Activated naive CD4-positive, alpha-beta T cell treated with anti-CD3 and anti-CD28 coated beads for 36 hours (primary cell): ENCODE results near the gene SCYGR3. TPM values are rescaled to one million over a fixed set of nuclear protein-coding genes. Genes with fewer than 3 reads are reported as not detected.
"Not testable (repeated sequence)": the region's sequence is repeated elsewhere in the genome, so short reads cannot be mapped to it uniquely, and the experiment has no call there.

Experiments used
- CTCF ChIA-PET: fragments of 350-600 bp; sonication (Branson Sonifier 250); formaldehyde crosslinking; loops from one replicate; lab custom pipeline; 2021; ENCODE audit warnings: antibody characterized with exemption; lab: Charles Lee
- DNase-seq: peaks from one replicate; pipeline ENCODE4 v3.0.0-alpha.2; 2020
- H3K27ac Mint-ChIP-seq: one replicate; pipeline ENCODE4 v1.8.0; 2021; ENCODE audit warnings: mild to moderate bottlenecking, mixed read lengths
- H3K27me3 Mint-ChIP-seq: one replicate; pipeline ENCODE4 v1.8.0; 2021; ENCODE audit warnings: low read depth, mixed read lengths
- H3K36me3 Mint-ChIP-seq: one replicate; pipeline ENCODE4 v1.8.0; 2021; ENCODE audit warnings: low read depth, mixed read lengths
- H3K4me1 Mint-ChIP-seq: one replicate; pipeline ENCODE4 v1.8.0; 2021; ENCODE audit warnings: low read depth, mixed read lengths
- H3K4me3 Mint-ChIP-seq: one replicate; pipeline ENCODE4 v1.8.0; 2021; ENCODE audit warnings: mild to moderate bottlenecking, moderate library complexity, mixed read lengths
- H3K9me3 Mint-ChIP-seq: one replicate; pipeline ENCODE4 v1.8.0; 2021; ENCODE audit warnings: mixed read lengths
- intact Hi-C: fragments of 100-400 bp; cut with micrococcal nuclease; formaldehyde crosslinking; loops from one replicate; pipeline ENCODE4 v1.15.1; 2023
- total RNA-seq, 2 experiments: library from RNA; stranded (reverse); gene quantifications; one replicate each; pipeline ENCODE4 v1.2.3, GENCODE V29; 2021

SCYGR3 gene
- total RNA-seq, 2 experiments from 2014 or later: not detected

DNA sequence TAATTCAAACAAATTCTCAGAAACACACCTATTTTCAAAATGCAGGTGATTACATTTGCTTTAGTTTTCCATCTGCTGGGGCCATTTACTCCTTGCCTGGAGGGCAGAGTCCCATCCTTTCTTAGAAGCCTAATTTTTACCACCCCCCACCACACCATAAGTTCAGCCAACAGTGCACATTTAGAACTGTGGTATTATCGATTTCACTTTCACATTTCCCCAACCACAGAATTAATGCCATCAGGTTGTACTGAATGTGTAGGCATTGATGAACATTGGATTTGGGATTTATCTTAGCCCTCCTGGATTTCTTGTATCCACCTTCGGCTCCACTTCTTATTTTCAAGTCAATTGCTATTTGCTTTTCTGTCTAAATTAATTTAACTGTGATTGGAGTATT, 4.5 kb downstream of the SCYGR3 start:
- Mint-ChIP-seq H3K27ac (no peak overlapping the region), H3K9me3 (no peaks in the 10 kb centered on the region), H3K27me3 (peaks cover 29% of the 10 kb centered on the region), H3K4me3 (no peak overlapping the region), H3K36me3 (no peaks in the 10 kb centered on the region), H3K4me1 (peaks cover 14% of the 10 kb centered on the region)
- CTCF ChIA-PET: interaction anchor here (0.5 to 0.6 kb wide), 2 partner anchors 29 to 209 kb away, joined by 3 to 4 read pairs; no protein-coding TSS in a partner anchor
- no peak for DNase-seq
- intact Hi-C loops: no loop called here

GRCh38 chr2:227608561-227609338, 5.9 kb downstream of the SCYGR3 start:
- Mint-ChIP-seq H3K9me3 (no peaks in the 10 kb centered on the region), H3K36me3 (no peaks in the 10 kb centered on the region), H3K4me1 (peaks cover 14% of the 10 kb centered on the region), H3K4me3 (no peak overlapping the region), H3K27ac (no peak overlapping the region), H3K27me3 (peaks cover 31% of the 10 kb centered on the region)
- CTCF ChIA-PET: interaction anchor here (0.6 to 2.1 kb wide), 7 partner anchors 36 to 205 kb away, joined by 3 to 6 read pairs (median 4); no protein-coding TSS in a partner anchor
- intact Hi-C loops: no loop called here
- DNase-seq: peak; percentile 10

GRCh38 chr2:227607941-227608340, 6.7 kb downstream of the SCYGR3 start:
- intact Hi-C loops: no loop called here
- Mint-ChIP-seq H3K4me1 (peaks cover 14% of the 10 kb centered on the region), H3K27me3 (peaks cover 34% of the 10 kb centered on the region), H3K4me3 (no peak overlapping the region), H3K9me3 (no peaks in the 10 kb centered on the region), H3K36me3 (no peaks in the 10 kb centered on the region), H3K27ac (no peak overlapping the region)
- CTCF ChIA-PET: interaction anchor here (0.7 to 2.1 kb wide), 4 partner anchors 36 to 201 kb away, joined by 3 to 6 read pairs (median 4); no protein-coding TSS in a partner anchor
- DNase-seq: no peak

GRCh38 chr2:227606476-227606875, 8.2 kb downstream of the SCYGR3 start:
- intact Hi-C loops: no loop called here
- Mint-ChIP-seq H3K4me3 (no peak overlapping the region), H3K4me1 (peaks cover 14% of the 10 kb centered on the region), H3K27me3 (peaks cover 31% of the 10 kb centered on the region), H3K27ac (no peak overlapping the region), H3K36me3 (no peaks in the 10 kb centered on the region), H3K9me3 (no peaks in the 10 kb centered on the region)
- DNase-seq: no peak
- CTCF ChIA-PET: no interaction called here

DNA sequence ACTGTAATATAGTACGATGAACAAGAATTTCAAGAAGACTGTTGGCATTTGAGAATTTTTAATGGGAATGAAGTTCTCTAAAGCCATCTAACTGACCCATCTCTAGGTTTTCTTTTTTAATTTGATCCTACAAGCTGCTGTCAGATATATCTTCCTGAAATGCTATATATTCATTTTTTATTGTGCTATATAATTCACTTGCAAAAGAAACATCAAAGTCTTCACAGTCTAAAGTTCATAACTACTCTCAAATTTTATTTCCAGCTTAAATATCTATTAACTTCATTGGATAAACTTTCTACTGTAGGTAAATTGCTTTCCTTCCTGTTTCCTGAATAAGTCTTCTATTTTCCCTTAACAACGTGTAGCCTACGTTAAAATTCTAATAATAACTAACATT, 12.3 kb downstream of the SCYGR3 start:
- Mint-ChIP-seq H3K36me3 (no peaks in the 10 kb centered on the region), H3K4me1 (no peaks in the 10 kb centered on the region), H3K4me3 (no peak overlapping the region), H3K27ac (no peak overlapping the region), H3K27me3 (peaks cover 16% of the 10 kb centered on the region), H3K9me3 (no peaks in the 10 kb centered on the region)
- CTCF ChIA-PET: no interaction called here
- intact Hi-C loops: no loop called here
- no peak for DNase-seq

DNA sequence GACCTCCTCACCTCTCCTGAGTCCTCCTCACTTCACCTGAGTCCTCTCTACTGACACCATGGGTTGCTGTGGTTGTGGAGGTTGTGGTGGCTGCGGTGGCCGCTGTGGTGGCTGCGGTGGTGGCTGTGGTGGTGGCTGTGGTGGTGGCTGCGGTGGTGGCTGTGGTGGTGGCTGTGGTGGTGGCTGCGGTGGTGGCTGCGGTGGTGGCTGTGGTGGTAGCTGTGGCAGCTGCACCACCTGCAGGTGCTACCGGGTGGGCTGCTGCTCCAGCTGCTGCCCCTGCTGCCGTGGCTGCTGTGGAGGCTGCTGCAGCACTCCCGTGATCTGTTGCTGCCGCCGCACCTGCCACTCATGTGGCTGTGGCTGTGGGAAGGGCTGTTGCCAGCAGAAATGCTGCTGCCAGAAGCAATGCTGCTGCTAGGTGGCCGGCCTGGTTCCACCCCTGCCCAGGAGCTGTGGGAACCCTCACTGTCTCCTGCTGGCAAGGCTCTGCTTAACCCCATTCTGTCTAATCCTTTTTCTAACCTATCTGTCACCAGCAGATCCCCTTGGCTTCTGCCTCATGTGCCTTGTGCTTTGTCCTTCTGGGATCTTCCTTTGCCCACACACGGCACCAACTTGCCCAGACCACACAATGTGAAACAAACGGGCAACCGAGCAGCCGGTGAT, 15.7 kb downstream of the SCYGR3 start, which contains the start of gene SCYGR2:
SCYGR2 (plus strand) TSS at position 59 of the 669 bp plus-strand sequence; CDS start at position 59, 0 bp downstream.
- H3K4me3 Mint-ChIP-seq, DNase-seq, intact Hi-C loops, H3K9me3 Mint-ChIP-seq, CTCF ChIA-PET, H3K27ac Mint-ChIP-seq, H3K36me3 Mint-ChIP-seq, H3K4me1 Mint-ChIP-seq: not testable (repeated sequence)
- peaks cover 16% of the 10 kb centered on the region for H3K27me3 Mint-ChIP-seq

GRCh38 chr2:227597998-227598397, 16.6 kb downstream of the SCYGR3 start:
- peaks cover 19% of the 10 kb centered on the region for H3K27me3 Mint-ChIP-seq
- intact Hi-C loops: no loop called here
- peaks cover under 1% of the 10 kb centered on the region for H3K4me1 Mint-ChIP-seq
- no peaks in the 10 kb centered on the region for H3K9me3 Mint-ChIP-seq
- no peaks in the 10 kb centered on the region for H3K36me3 Mint-ChIP-seq
- no peak overlapping the region for H3K4me3 Mint-ChIP-seq
- CTCF ChIA-PET: no interaction called here
- no peak for DNase-seq
- no peak overlapping the region for H3K27ac Mint-ChIP-seq

- intact Hi-C loops: no loop called here
- H3K27ac Mint-ChIP-seq: no peak overlapping the region
- CTCF ChIA-PET: no interaction called here
- peaks cover 2% of the 10 kb centered on the region for H3K4me1 Mint-ChIP-seq
- no peak overlapping the region for H3K4me3 Mint-ChIP-seq
- DNase-seq: no peak
- no peaks in the 10 kb centered on the region for H3K36me3 Mint-ChIP-seq
- no peaks in the 10 kb centered on the region for H3K9me3 Mint-ChIP-seq
- peaks cover 21% of the 10 kb centered on the region for H3K27me3 Mint-ChIP-seq
These were observed 17.6 kb downstream of the SCYGR3 start for GRCh38 chr2:227597036-227597435.

DNA sequence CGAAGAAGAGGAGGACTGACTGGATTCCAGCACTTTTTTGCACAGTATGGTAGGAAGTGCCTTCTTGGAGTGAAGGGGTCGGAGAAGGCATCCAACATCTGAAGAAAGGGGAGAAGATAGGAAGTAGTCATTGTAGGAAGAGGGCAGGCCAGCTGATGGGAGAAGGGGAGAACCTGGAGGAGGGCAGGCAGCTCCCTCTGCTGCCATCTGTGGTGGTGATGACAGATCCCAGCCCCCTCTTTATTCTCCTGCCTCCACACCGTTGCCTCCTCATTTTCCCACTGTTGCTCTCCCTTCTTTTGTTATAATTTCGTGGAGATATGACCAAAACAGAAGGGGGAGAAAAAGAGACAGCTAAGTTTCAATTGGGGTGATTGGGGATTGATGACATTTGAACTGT, 18.8 kb downstream of the SCYGR3 start:
- Mint-ChIP-seq H3K27ac (no peak overlapping the region), H3K27me3 (peaks cover 23% of the 10 kb centered on the region), H3K4me1 (peaks cover 2% of the 10 kb centered on the region), H3K36me3 (no peaks in the 10 kb centered on the region), H3K9me3 (no peaks in the 10 kb centered on the region), H3K4me3 (no peak overlapping the region)
- CTCF ChIA-PET: no interaction called here
- intact Hi-C loops: no loop called here
- no peak for DNase-seq

- H3K27me3 Mint-ChIP-seq: peaks cover 33% of the 10 kb centered on the region
- H3K9me3 Mint-ChIP-seq: peaks cover 3% of the 10 kb centered on the region
- intact Hi-C loops: no loop called here
- H3K36me3 Mint-ChIP-seq: no peaks in the 10 kb centered on the region
- H3K27ac Mint-ChIP-seq: no peak overlapping the region
- no peak overlapping the region for H3K4me3 Mint-ChIP-seq
- peaks cover 2% of the 10 kb centered on the region for H3K4me1 Mint-ChIP-seq
- no peak for DNase-seq
- CTCF ChIA-PET: no interaction called here
These were observed 21.8 kb downstream of the SCYGR3 start for GRCh38 chr2:227592694-227593387.

GRCh38 chr2:227582369-227582768, 32.3 kb downstream of the SCYGR3 start:
- Mint-ChIP-seq H3K36me3 (peaks cover 3% of the 10 kb centered on the region), H3K4me3 (no peak overlapping the region)
- CTCF ChIA-PET: interaction anchor here (1.0 kb wide), 1 partner anchor 175 kb away, joined by 3 read pairs; no protein-coding TSS in a partner anchor

GRCh38 chr2:227579791-227580190, 34.8 kb downstream of the SCYGR3 start:
- Mint-ChIP-seq H3K9me3 (peaks cover 9% of the 10 kb centered on the region), H3K27me3 (peaks cover 29% of the 10 kb centered on the region), H3K36me3 (peaks cover 3% of the 10 kb centered on the region), H3K4me1 (no peaks in the 10 kb centered on the region), H3K27ac (no peak overlapping the region), H3K4me3 (no peak overlapping the region)
- no peak for DNase-seq
- CTCF ChIA-PET: interaction anchor here (1.4 kb wide), 1 partner anchor 174 kb away, joined by 3 read pairs; no protein-coding TSS in a partner anchor
- intact Hi-C loops: no loop called here

More at GRCh38 chr2:227582369-227582768, 32.3 kb downstream of the SCYGR3 start:
- H3K4me1 Mint-ChIP-seq: no peaks in the 10 kb centered on the region
- H3K9me3 Mint-ChIP-seq: peaks cover 9% of the 10 kb centered on the region
- H3K27ac Mint-ChIP-seq: no peak overlapping the region
- intact Hi-C loops: no loop called here
- peaks cover 26% of the 10 kb centered on the region for H3K27me3 Mint-ChIP-seq
- no peak for DNase-seq
